GM19043 (cell line): Measurements from ENCODE around the gene MTRR.
"Not testable (repeated sequence)": the region's sequence is repeated elsewhere in the genome, so short reads cannot be mapped to it uniquely, and the experiment has no call there.

ENCODE experiments used
- ATAC-seq: cut with Tn5 transposase; IDR thresholded peaks from one replicate; pipeline ENCODE4 v1.9.1; 2021; ENCODE audit warnings: low read depth; ENCODE audit not compliant: unreplicated experiment

MTRR gene

GRCh38 chr5:7894439-7894838 is 25.5 kb downstream of the MTRR start:
- ATAC-seq: no peak

GRCh38 chr5:7894860-7895259 is 25.9 kb downstream of the MTRR start:
- peak; percentile 99 for ATAC-seq

GRCh38 chr5:7897014-7897600 is 28.2 kb downstream of the MTRR start:
- ATAC-seq: no peak

GRCh38 chr5:7902201-7902600 is 33.3 kb downstream of the MTRR start:
- ATAC-seq: no peak

- no peak for ATAC-seq
These were observed 34.0 kb downstream of the MTRR start for GRCh38 chr5:7902666-7903625.

GRCh38 chr5:7904170-7904569 is 35.2 kb downstream of the MTRR start:
- ATAC-seq: no peak

GRCh38 chr5:7907612-7908011 is 38.7 kb downstream of the MTRR start:
- ATAC-seq: no peak

- ATAC-seq: no peak
These were observed 39.4 kb downstream of the MTRR start for GRCh38 chr5:7908317-7908716.

GRCh38 chr5:7910738-7911428 is 41.9 kb downstream of the MTRR start:
- ATAC-seq: no peak

GRCh38 chr5:7911429-7911771 is 42.5 kb downstream of the MTRR start:
- ATAC-seq: not testable (repeated sequence)

GRCh38 chr5:7916171-7916804 is 47.3 kb downstream of the MTRR start:
- no peak for ATAC-seq

- no peak for ATAC-seq
These were observed 48.5 kb downstream of the MTRR start for GRCh38 chr5:7917130-7918123.

- no peak for ATAC-seq
These were observed 57.2 kb downstream of the MTRR start for GRCh38 chr5:7925961-7926695.

- no peak for ATAC-seq
These were observed 57.8 kb downstream of the MTRR start for GRCh38 chr5:7926720-7927119.

GRCh38 chr5:7927466-7928375 is 58.8 kb downstream of the MTRR start:
- ATAC-seq: peak; percentile 87

- ATAC-seq: no peak
These were observed 61.1 kb downstream of the MTRR start for GRCh38 chr5:7930011-7930410.

- ATAC-seq: no peak
These were observed 72.7 kb downstream of the MTRR start for GRCh38 chr5:7941692-7942091.

GRCh38 chr5:7947301-7947700 is 78.4 kb downstream of the MTRR start:
- no peak for ATAC-seq
